ENCODE results near the gene RBM4B. TPM values are rescaled to one million over a fixed set of nuclear protein-coding genes. Genes with fewer than 3 reads are reported as not detected.

RBM4B gene
- total and polyA plus RNA-seq, 2 of the 4 experiments (the other 2 are of a cell fraction) = 23.1 to 26.7 TPM

GRCh38 chr11:66643745-66644437, 33.8 kb downstream of the RBM4B start:
- no TSS peak for BruUV-seq (replicated peaks)
- CTCF ChIA-PET = no interaction called here
- H3K4me2 ChIP-seq (ENCODE audit: low read depth, low read length) = no peak overlapping the region

More at GRCh38 chr11:66643745-66644437, 33.8 kb downstream of the RBM4B start:
- Histone ChIP-seq H4K91ac (ENCODE audit: insufficient read depth, low read depth, low read length) (no peak overlapping the region), H4K8ac (ENCODE audit: low read depth in 2 of 2, low read length in 2 of 2) (no peak overlapping the region), H2AK9ac (replicated peaks; ENCODE audit: low read depth, low read length, poor library complexity) (peak overlapping the region; percentile 18), H2BK120ac (ENCODE audit: low read depth, low read length) (no peak overlapping the region), H3K4me3 (ENCODE audit: insufficient read depth, low read depth, low read length) (no peak overlapping the region), H3K27ac (ENCODE audit: insufficient read depth, low read length) (no peak overlapping the region), H3K9ac (ENCODE audit: low read depth, low read length) (no peak overlapping the region), H4K5ac (ENCODE audit: low read depth, low read length) (no peak overlapping the region), H2BK15ac (ENCODE audit: low read depth, low read length) (no peak overlapping the region), H2AK5ac (ENCODE audit: low read depth, low read length) (no peak overlapping the region), H3K9me3 (ENCODE audit: control insufficient read depth, insufficient read depth, low read length) (no peaks in the 10 kb centered on the region), H3K18ac (ENCODE audit: low read depth, low read length) (no peak overlapping the region), H2AFZ (replicated peaks; ENCODE audit: low read length, poor library complexity) (no peak overlapping the region), H3K4me1 (ENCODE audit: control insufficient read depth, insufficient read depth, low read length) (peaks cover 18% of the 10 kb centered on the region), H3K14ac (replicated peaks; ENCODE audit: low read depth, low read length) (no peak overlapping the region), H3K27me3 (ENCODE audit: control insufficient read depth, insufficient read depth, low read length) (no peaks in the 10 kb centered on the region), H2BK5ac (ENCODE audit: low read depth, low read length, poor library complexity, severe bottlenecking) (no peak overlapping the region), H2BK20ac (ENCODE audit: low read depth, low read length) (no peak overlapping the region), H3K36me3 (ENCODE audit: control insufficient read depth, insufficient read depth, low read length) (peaks cover 55% of the 10 kb centered on the region), H4K20me1 (ENCODE audit: insufficient read depth, low read length) (peaks cover 100% of the 10 kb centered on the region), H3K79me1 (ENCODE audit: low read depth in 1 of 2, low read length in 2 of 2) (peaks cover 27 to 88% of the 10 kb centered on the region in 2 experiments), H3K4ac (ENCODE audit: low read depth, low read length) (no peak overlapping the region), H3K23ac (ENCODE audit: low read depth, low read length) (no peak overlapping the region), H3K56ac (ENCODE audit: extremely low read depth, insufficient read depth, low read length) (no peak overlapping the region), H3K9me1 (ENCODE audit: insufficient read depth, low read length) (peaks cover 23% of the 10 kb centered on the region)
- dilution Hi-C loops (cut with HindIII; ENCODE audit: low sequenced_read_pairs, unreplicated experiment) (no loop called here), in situ Hi-C loops (cut with MboI; ENCODE audit: low sequenced_read_pairs) (no loop called here), intact Hi-C loops (cut with micrococcal nuclease) (no loop called here)
- no peak for ATAC-seq (ENCODE audit: low read depth)
- WGBS, 2 experiments (ENCODE audit: extremely low coverage in 2 of 2, insufficient read length in 1 of 2) = 91% methylated on average over 10 of the region's 24 CpGs; no CpG with 5 or more reads in 1 of the 2 experiments
- TF ChIP-seq MAZ (IDR thresholded peaks at IDR 0.05; ENCODE audit: borderline replicate concordance, low read depth, low read length) (no peak), MXI1 (IDR thresholded peaks at IDR 0.05; ENCODE audit: borderline replicate concordance, low read depth, low read length) (no peak)
- POLR2A ChIA-PET (ENCODE audit: unreplicated experiment) = interaction anchor here (0.7 kb wide), 1 partner anchor 89 kb away, joined by 6 read pairs; no protein-coding TSS in a partner anchor
- DNase-seq = no peak
